H1 (cell line): ENCODE results near the gene REELD1. TPM values are rescaled to one million over a fixed set of nuclear protein-coding genes. Genes with fewer than 3 reads are reported as not detected.

Experiments
- CTCF ChIA-PET: fragments of 300-600 bp; sonication (Branson Sonifier 250); formaldehyde crosslinking; loops from one replicate; lab custom pipeline; 2021; ENCODE audit not compliant: partially characterized antibody; lab: Charles Lee
- POLR2A ChIA-PET: fragments of 300-600 bp; sonication (Branson Sonifier 250); formaldehyde crosslinking; loops from one replicate; lab custom pipeline; 2021; ENCODE audit warnings: inconsistent platforms; ENCODE audit not compliant: partially characterized antibody; lab: Charles Lee
- DNase-seq, 2 experiments: peaks; one replicate each; pipeline versions ENCODE4 v3.0.0 to v3.0.0-alpha.2; 2010 to 2022; ENCODE audit warnings: low spot score in 2 of 2, low read depth in 1 of 2, mixed read lengths in 1 of 2
- FAIRE-seq: peaks from 2 replicates; lab custom pipeline; 2011; peaks lifted over from hg19 to GRCh38; lab: Jason Lieb, UNC
- H2AFZ ChIP-seq: 2 replicates; pipeline ENCODE4 v1.8.1; 2012; ENCODE audit warnings: low read length, inconsistent platforms
- H2AK5ac ChIP-seq: 2 replicates; pipeline ENCODE4 v1.6.1; 2013; ENCODE audit warnings: low read depth, low read length
- H2BK120ac ChIP-seq: replicated peaks from 2 replicates; pipeline ENCODE3; 2013; ENCODE audit warnings: low read depth, low read length, inconsistent platforms
- H2BK12ac ChIP-seq: 2 replicates; pipeline ENCODE4 v1.6.1; 2013; ENCODE audit warnings: low read depth, low read length
- H2BK15ac ChIP-seq: 2 replicates; pipeline ENCODE4 v1.6.1; 2013; ENCODE audit warnings: low read length
- H2BK20ac ChIP-seq: 2 replicates; pipeline ENCODE4 v1.6.1; 2013; ENCODE audit warnings: low read length
- H2BK5ac ChIP-seq: 2 replicates; pipeline ENCODE4 v1.6.1; 2013; ENCODE audit warnings: low read depth, low read length
- H3K14ac ChIP-seq: 2 replicates; pipeline ENCODE4 v1.6.1; 2013; ENCODE audit warnings: inconsistent platforms; ENCODE audit not compliant: insufficient read length
- H3K18ac ChIP-seq: 2 replicates; pipeline ENCODE4 v1.6.1; 2013; ENCODE audit warnings: low read length; ENCODE audit errors: extremely low read depth
- H3K23ac ChIP-seq: 2 replicates; pipeline ENCODE4 v1.6.1; 2013; ENCODE audit warnings: inconsistent platforms; ENCODE audit not compliant: insufficient read length
- H3K23me2 ChIP-seq: 2 replicates; pipeline ENCODE4 v1.6.1; 2013; ENCODE audit warnings: low read depth, low read length
- H3K27ac ChIP-seq: 2 replicates; pipeline ENCODE4 v1.6.1; 2011; ENCODE audit warnings: low read depth, low read length, inconsistent platforms
- H3K27me3 ChIP-seq, 4 experiments: replicated peaks in 1 of 4; 1 replicate in 1 of 4; 2 replicates in 3 of 4; pipeline versions ENCODE4 v1.6.1 to v1.8.1; 2011 to 2013; ENCODE audit warnings: low read length in 3 of 4, mild to moderate bottlenecking in 3 of 4, inconsistent platforms in 2 of 4, mixed read lengths in 2 of 4, moderate library complexity in 1 of 4; ENCODE audit not compliant: control insufficient read depth in 3 of 4, insufficient read depth in 3 of 4; ENCODE audit errors: extremely low read depth in 1 of 4
- H3K36me3 ChIP-seq, 4 experiments: 2 replicates each; pipeline versions ENCODE4 v1.6.1 to v1.8.1; 2011 to 2013; ENCODE audit warnings: mild to moderate bottlenecking in 4 of 4, low read length in 3 of 4, moderate library complexity in 2 of 4, control low read depth in 1 of 4, inconsistent platforms in 1 of 4; ENCODE audit not compliant: insufficient read depth in 4 of 4, control insufficient read depth in 2 of 4
- H3K4ac ChIP-seq: replicated peaks from 2 replicates; pipeline ENCODE3; 2013; ENCODE audit warnings: low read length, low read depth, mixed read lengths, inconsistent platforms; ENCODE audit not compliant: insufficient read length
- H3K4me1 ChIP-seq, 4 experiments: replicated peaks in 1 of 4; 1 replicate in 1 of 4; 2 replicates in 3 of 4; pipeline versions ENCODE4 v1.6.1 to v1.8.1; 2011 to 2013; ENCODE audit warnings: low read length in 3 of 4, inconsistent platforms in 2 of 4, mixed read lengths in 1 of 4; ENCODE audit not compliant: insufficient read depth in 4 of 4, control insufficient read depth in 3 of 4
- H3K4me2 ChIP-seq, 2 experiments: 2 replicates each; pipeline versions ENCODE4 v1.6.1 to v1.8.1; 2011 to 2013; ENCODE audit warnings: low read depth in 2 of 2, low read length in 2 of 2, control low read depth in 1 of 2, inconsistent platforms in 1 of 2, mild to moderate bottlenecking in 1 of 2; ENCODE audit not compliant: insufficient read depth in 1 of 2
- H3K4me3 ChIP-seq, 4 experiments: fragments of 200-600, 300-600 bp in 1 of 4; sonication (generic), shearing (Covaris generic), sonication (Bioruptor Twin) in 1 of 4; 2 replicates each; pipeline versions ENCODE4 v1.5.1 to v1.8.1; 2011 to 2016; ENCODE audit warnings: low read length in 4 of 4, low read depth in 3 of 4, control low read depth in 2 of 4, inconsistent platforms in 2 of 4, mild to moderate bottlenecking in 2 of 4, mixed read lengths in 1 of 4, moderate library complexity in 1 of 4; ENCODE audit not compliant: insufficient read depth in 2 of 4; ENCODE audit errors: extremely low read depth in 1 of 4
- H3K56ac ChIP-seq: replicated peaks from 2 replicates; pipeline ENCODE3; 2013; ENCODE audit warnings: low read depth, mild to moderate bottlenecking, mixed read lengths, low read length, inconsistent platforms; ENCODE audit not compliant: insufficient read length
- H3K79me1 ChIP-seq: 2 replicates; pipeline ENCODE4 v1.6.1; 2013; ENCODE audit warnings: low read depth, low read length, control low read depth
- H3K79me2 ChIP-seq, 2 experiments: 2 replicates each; pipeline versions ENCODE4 v1.6.1 to v1.8.1; 2012 to 2013; ENCODE audit warnings: low read length in 2 of 2, mild to moderate bottlenecking in 2 of 2, inconsistent platforms in 1 of 2; ENCODE audit not compliant: insufficient read depth in 2 of 2, control insufficient read depth in 1 of 2
- H3K9ac ChIP-seq, 4 experiments: replicated peaks in 1 of 4; 1 replicate in 1 of 4; 2 replicates in 3 of 4; pipeline versions ENCODE4 v1.6.1 to v1.8.1; 2011 to 2013; ENCODE audit warnings: low read depth in 3 of 4, low read length in 3 of 4, control low read depth in 2 of 4, mild to moderate bottlenecking in 2 of 4, moderate library complexity in 2 of 4, inconsistent platforms in 1 of 4; ENCODE audit errors: extremely low read depth in 1 of 4
- H3K9me3 ChIP-seq, 2 experiments: 2 replicates each; pipeline versions ENCODE4 v1.6.1 to v1.8.1; 2012 to 2013; ENCODE audit warnings: mild to moderate bottlenecking in 2 of 2, moderate library complexity in 2 of 2, control low read depth in 1 of 2, inconsistent platforms in 1 of 2, low read depth in 1 of 2, low read length in 1 of 2, mixed read lengths in 1 of 2; ENCODE audit not compliant: insufficient read depth in 2 of 2
- H4K20me1 ChIP-seq, 2 experiments: replicated peaks in 1 of 2; 2 replicates each; pipeline versions ENCODE3 to v1.8.1; 2011 to 2013; ENCODE audit warnings: inconsistent platforms in 2 of 2, low read length in 2 of 2, mild to moderate bottlenecking in 1 of 2; ENCODE audit not compliant: insufficient read depth in 2 of 2, control insufficient read depth in 1 of 2
- H4K5ac ChIP-seq: 2 replicates; pipeline ENCODE4 v1.6.1; 2013; ENCODE audit warnings: low read length, low read depth, mixed read lengths, inconsistent platforms; ENCODE audit not compliant: insufficient read length
- H4K8ac ChIP-seq: 2 replicates; pipeline ENCODE4 v1.8.0; 2013; ENCODE audit warnings: mild to moderate bottlenecking, moderate library complexity, low read length, inconsistent platforms; ENCODE audit not compliant: insufficient read depth; ENCODE audit errors: extremely low read depth
- H4K91ac ChIP-seq: replicated peaks from 2 replicates; pipeline ENCODE3; 2013; ENCODE audit warnings: low read length, mixed read lengths, inconsistent platforms; ENCODE audit not compliant: insufficient read length
- ATF2 ChIP-seq: IDR thresholded peaks from 2 replicates; pipeline ENCODE4 v1.6.1; 2012; ENCODE audit warnings: low read length, inconsistent platforms
- BACH1 ChIP-seq: IDR thresholded peaks from 2 replicates; pipeline ENCODE4 v1.6.1; 2012; ENCODE audit warnings: low read length, improper control_type of control experiment
- CBX8 ChIP-seq: fragments of 300-800, 300-1000 bp; sonication (generic); IDR thresholded peaks from 2 replicates; pipeline ENCODE4 v1.7.1; 2016; ENCODE audit warnings: low read depth, low read length, borderline replicate concordance
- CREB1 ChIP-seq: IDR thresholded peaks from 2 replicates; pipeline ENCODE4 v1.6.1; 2012; ENCODE audit warnings: inconsistent platforms
- CTBP2 ChIP-seq: IDR thresholded peaks from 2 replicates; pipeline ENCODE4 v1.7.0; 2011; ENCODE audit warnings: borderline replicate concordance, mild to moderate bottlenecking, moderate library complexity, mixed read lengths, low read length; ENCODE audit not compliant: insufficient read depth, insufficient read length
- MAFK ChIP-seq: IDR thresholded peaks from 2 replicates; pipeline ENCODE4 v1.6.1; 2012; ENCODE audit warnings: low read depth, mild to moderate bottlenecking, improper control_type of control experiment, low read length
- RAD21 ChIP-seq, 2 experiments: IDR thresholded peaks in 1 of 2; conservative IDR thresholded peaks in 1 of 2; 2 replicates each; pipeline ENCODE4 v1.6.1; 2011; ENCODE audit warnings: low read depth in 2 of 2, low read length in 2 of 2, improper control_type of control experiment in 1 of 2, inconsistent platforms in 1 of 2, mild to moderate bottlenecking in 1 of 2, moderate library complexity in 1 of 2
- WGBS, 2 experiments: shearing (Covaris generic) in 1 of 2; methylation state at CpG; one replicate each; pipeline versions ENCODE4 v1.1.6 to v1.1.7; 2013 to 2015; ENCODE audit warnings: low lambda C conversion rate in 2 of 2, mixed read lengths in 2 of 2, inconsistent platforms in 1 of 2, low coverage in 1 of 2, missing lambda C conversion rate in 1 of 2; ENCODE audit not compliant: insufficient replicate concordance in 2 of 2, insufficient coverage in 1 of 2, insufficient read length in 1 of 2; ENCODE audit errors: extremely low coverage in 1 of 2, missing lambda C conversion rate in 1 of 2; 5-methylcytosine and 5-hydroxymethylcytosine counted together
- polyA plus RNA-seq, 7 experiments: library from polyadenylated mRNA; depleted of rRNA in 3 of 7; stranded (reverse) in 5 of 7; unstranded in 2 of 7; fragments of >200 nt in 5 of 7; fragments of 200-250 nt in 2 of 7; gene quantifications; 1 replicate in 5 of 7; 2 replicates in 1 of 7; 4 replicates in 1 of 7; pipeline versions ENCODE4 v1.2.1 to v1.2.3, GENCODE V29; 2011 to 2013; ENCODE audit warnings: missing spikeins in 2 of 7, mixed read lengths in 2 of 7
- total RNA-seq: library from RNA; stranded (reverse); fragmentation: NEBNext Ultra II Directional; extraction: Animal tissue kit (Norgen Biotek cat#: 25700); gene quantifications from 2 replicates; pipeline ENCODE4 v1.2.1, GENCODE V29; 2021
- TF ChIP-seq, protein P1 (sequence below), 3 experiments: IDR thresholded peaks; 1 replicate in 2 of 3; 2 replicates in 1 of 3; pipeline versions ENCODE4 v1.5.1 to v1.6.1; 2011; ENCODE audit warnings: low read length in 3 of 3, mild to moderate bottlenecking in 3 of 3, inconsistent platforms in 2 of 3, low read depth in 1 of 3, moderate library complexity in 1 of 3; ENCODE audit not compliant: insufficient read depth in 1 of 3; ENCODE audit errors: control extremely low read depth in 1 of 3

The REELD1 gene
- total and polyA plus RNA-seq, 2 of the 8 experiments (the other 6 are each of a cell fraction or from before 2014, with no cell fraction given) = 0.03 TPM; not detected in 1

DNA sequence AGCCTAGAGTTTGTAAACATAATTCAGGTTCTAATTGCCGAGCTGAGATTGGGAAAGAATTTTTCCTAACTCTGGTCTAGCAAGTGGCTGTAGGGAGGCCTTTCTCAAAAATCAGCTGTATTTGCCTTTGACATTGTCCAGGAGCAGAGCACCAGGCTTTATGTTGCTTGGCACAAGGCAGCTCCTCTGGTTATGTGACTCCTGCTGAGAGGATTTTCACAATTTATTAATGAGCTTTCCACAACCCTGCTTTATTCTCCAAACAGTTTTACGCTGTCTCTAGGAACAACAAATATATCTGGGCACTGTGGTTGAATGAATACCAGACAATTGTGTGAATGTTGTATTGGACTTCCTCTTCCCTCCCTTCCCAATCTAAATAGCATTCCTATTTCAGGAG lies 23.9 kb upstream of the REELD1 start:
- Histone ChIP-seq H3K18ac (no peak overlapping the region), H4K5ac (no peak overlapping the region), H3K4me3 (no peak overlapping the region), H3K23ac (no peak overlapping the region), H2BK15ac (no peak overlapping the region), H4K20me1 (peaks cover 0 to 1% of the 10 kb centered on the region in 2 experiments), H2BK20ac (no peak overlapping the region), H3K14ac (no peak overlapping the region), H3K9ac (no peak overlapping the region), H3K27ac (no peak overlapping the region), H2BK5ac (no peak overlapping the region), H3K4me2 (no peak overlapping the region), H3K4ac (no peak overlapping the region), H2AFZ (no peak overlapping the region), H4K8ac (no peak overlapping the region), H3K9me3 (no peaks in the 10 kb centered on the region), H2AK5ac (no peak overlapping the region), H4K91ac (no peak overlapping the region)
- ChIA-PET POLR2A (no interaction called here), CTCF (no interaction called here)
- no peak for FAIRE-seq
- TF ChIP-seq, protein P1, sequence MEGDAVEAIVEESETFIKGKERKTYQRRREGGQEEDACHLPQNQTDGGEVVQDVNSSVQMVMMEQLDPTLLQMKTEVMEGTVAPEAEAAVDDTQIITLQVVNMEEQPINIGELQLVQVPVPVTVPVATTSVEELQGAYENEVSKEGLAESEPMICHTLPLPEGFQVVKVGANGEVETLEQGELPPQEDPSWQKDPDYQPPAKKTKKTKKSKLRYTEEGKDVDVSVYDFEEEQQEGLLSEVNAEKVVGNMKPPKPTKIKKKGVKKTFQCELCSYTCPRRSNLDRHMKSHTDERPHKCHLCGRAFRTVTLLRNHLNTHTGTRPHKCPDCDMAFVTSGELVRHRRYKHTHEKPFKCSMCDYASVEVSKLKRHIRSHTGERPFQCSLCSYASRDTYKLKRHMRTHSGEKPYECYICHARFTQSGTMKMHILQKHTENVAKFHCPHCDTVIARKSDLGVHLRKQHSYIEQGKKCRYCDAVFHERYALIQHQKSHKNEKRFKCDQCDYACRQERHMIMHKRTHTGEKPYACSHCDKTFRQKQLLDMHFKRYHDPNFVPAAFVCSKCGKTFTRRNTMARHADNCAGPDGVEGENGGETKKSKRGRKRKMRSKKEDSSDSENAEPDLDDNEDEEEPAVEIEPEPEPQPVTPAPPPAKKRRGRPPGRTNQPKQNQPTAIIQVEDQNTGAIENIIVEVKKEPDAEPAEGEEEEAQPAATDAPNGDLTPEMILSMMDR (IDR thresholded peaks at IDR 0.05; ENCODE audit: control extremely low read depth in 1 of 3, insufficient read depth in 1 of 3, low read depth in 1 of 3, low read length in 3 of 3) = no peak
- no peak for TF ChIP-seq BACH1
- no peak for TF ChIP-seq CREB1
- TF ChIP-seq RAD21 (IDR thresholded peaks at IDR 0.05 in 1 of 2, conservative IDR thresholded peaks at IDR 0.05 in 1 of 2; ENCODE audit: low read depth in 2 of 2, low read length in 2 of 2) = no peak
- no peak for TF ChIP-seq CTBP2
- TF ChIP-seq ATF2 = no peak
- TF ChIP-seq CBX8 = no peak
- TF ChIP-seq MAFK = no peak
- TF ChIP-seq, all 59 proteins: peak for 0
- Histone ChIP-seq H3K56ac (no peak overlapping the region), H3K36me3 (peaks cover 10 to 45% (median 21%) of the 10 kb centered on the region in 4 experiments), H2BK120ac (no peak overlapping the region), H2BK12ac (no peak overlapping the region), H3K27me3 (no peaks in the 10 kb centered on the region), H3K79me1 (no peaks in the 10 kb centered on the region), H3K23me2 (no peaks in the 10 kb centered on the region; the same call in 1 of the 2 replicates), H3K79me2 (no peaks in the 10 kb centered on the region), H3K4me1 (no peaks in the 10 kb centered on the region)
- no peak for DNase-seq
- WGBS, 2 experiments = 95% methylated on average over 2 of the region's 2 CpGs; no CpG with 5 or more reads in 1 of the 2 experiments
